Measurements from ENCODE around the gene DLGAP1. TPM values are rescaled to one million over a fixed set of nuclear protein-coding genes. Genes with fewer than 3 reads are reported as not detected.

DLGAP1 gene
- total and polyA plus RNA-seq, 10 of the 15 experiments (the other 5 are each of a cell fraction or from before 2014, with no cell fraction given): 0.23 to 27.6 (median 1.9) TPM

- intact Hi-C loops (cut with micrococcal nuclease; ENCODE audit: unreplicated experiment): no loop called here
- H3K4me1 ChIP-seq (ENCODE audit: control insufficient read depth, insufficient read depth, low read length): no peaks in the 10 kb centered on the region
- ChIA-PET RAD21 (ENCODE audit: unreplicated experiment) (no interaction called here), POLR2A (interaction anchor here (1.3 kb wide), 1 partner anchor 21 kb away, joined by 4 read pairs; no protein-coding TSS in a partner anchor), CTCF (no interaction called here), SMC1A (ENCODE audit: uncharacterized antibody, unreplicated experiment) (interaction anchor here (0.6 to 2.4 kb wide), 5 partner anchors 11 to 39 kb away, joined by 3 to 16 read pairs (median 4); no protein-coding TSS in a partner anchor)
- H3K4me3 ChIP-seq: no peak overlapping the region
- H3K9ac ChIP-seq (ENCODE audit: control insufficient read depth, insufficient read depth, low read length): no peak overlapping the region
- no peak overlapping the region for H3K27ac ChIP-seq (ENCODE audit: control insufficient read depth, insufficient read depth)
- 37% methylated on average over 5 of the region's 5 CpGs for WGBS (ENCODE audit: insufficient coverage, insufficient replicate concordance, low lambda C conversion rate, missing lambda C conversion rate)
- no peaks in the 10 kb centered on the region for H3K27me3 ChIP-seq (replicated peaks in 1 of 2; ENCODE audit: control insufficient read depth in 2 of 2, insufficient read depth in 2 of 2, low read length in 1 of 2)
- no peak overlapping the region for H2AFZ ChIP-seq (ENCODE audit: control insufficient read depth, low read depth, low read length)
- H3K9me3 ChIP-seq (replicated peaks; ENCODE audit: control insufficient read depth, insufficient read depth, low read length): no peaks in the 10 kb centered on the region; the same call in 1 of the 3 replicates
- DNase-seq (ENCODE audit: low read depth, low spot score) (no peak), FAIRE-seq (no peak), ATAC-seq (peak; percentile 18)
- in situ Hi-C loops (cut with MboI): no loop called here
- no TSS peak for BruUV-seq (replicated peaks)
- H3K4me2 ChIP-seq (ENCODE audit: control insufficient read depth, insufficient read depth): no peak overlapping the region
- H3K79me2 ChIP-seq (ENCODE audit: control insufficient read depth, insufficient read depth, low read length): no peaks in the 10 kb centered on the region
- no peaks in the 10 kb centered on the region for H4K20me1 ChIP-seq (ENCODE audit: control insufficient read depth, insufficient read depth)
- TF ChIP-seq SUZ12 (IDR thresholded peaks at IDR 0.05; ENCODE audit: unreplicated experiment) (no peak), NFYB (IDR thresholded peaks at IDR 0.05; ENCODE audit: insufficient read depth, low read depth, low read length) (peak; percentile 49; the same call in 1 of the 2 replicates), ZNF24 (IDR thresholded peaks at IDR 0.05) (0 out of 2 replicates have a peak, but pooled peaks have one; percentile 22)
- H3K36me3 ChIP-seq (ENCODE audit: control insufficient read depth in 2 of 2, insufficient read depth in 2 of 2, low read length in 1 of 2): no peaks in the 10 kb centered on the region; a peak in 1 of 4 replicates
Observed at GRCh38 chr18:4405965-4406364, 49.1 kb downstream of the DLGAP1 start.

DNA sequence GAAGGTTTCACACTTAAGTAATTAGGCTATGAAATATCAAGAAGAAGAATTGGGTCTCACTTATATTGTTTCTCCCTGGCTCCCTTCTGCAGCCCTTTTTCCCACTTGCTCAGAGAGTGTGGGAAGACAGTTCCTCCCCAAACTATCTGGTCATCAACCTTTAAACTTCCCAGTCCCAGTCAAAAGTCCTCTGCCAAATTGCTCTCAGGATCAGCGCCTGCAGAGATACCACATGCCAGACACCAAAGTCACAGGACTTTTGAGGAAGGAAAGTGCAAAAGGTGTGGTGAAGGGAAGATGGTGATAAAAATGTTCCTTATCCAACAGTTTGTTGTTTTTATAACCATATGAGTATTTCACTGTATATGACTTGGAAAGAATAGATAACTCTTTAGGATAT is 51.3 kb downstream of the DLGAP1 start:
- SMC1A ChIA-PET (ENCODE audit: uncharacterized antibody, unreplicated experiment): interaction anchor here (0.9 to 2.4 kb wide), 10 partner anchors 8 to 86 kb away, joined by 3 to 16 read pairs (median 4); no protein-coding TSS in a partner anchor
- POLR2A ChIA-PET: interaction anchor here (0.7 to 1.1 kb wide), 3 partner anchors 9 to 236 kb away, joined by 3 to 4 read pairs (median 3); no protein-coding TSS in a partner anchor
- Histone ChIP-seq H3K4me2 (ENCODE audit: control insufficient read depth, insufficient read depth) (no peak overlapping the region), H3K9me3 (replicated peaks; ENCODE audit: control insufficient read depth, insufficient read depth, low read length) (no peaks in the 10 kb centered on the region; the same call in 1 of the 3 replicates), H3K36me3 (ENCODE audit: control insufficient read depth in 2 of 2, insufficient read depth in 2 of 2, low read length in 1 of 2) (no peaks in the 10 kb centered on the region), H3K4me1 (ENCODE audit: control insufficient read depth, insufficient read depth, low read length) (no peaks in the 10 kb centered on the region), H4K20me1 (ENCODE audit: control insufficient read depth, insufficient read depth) (no peaks in the 10 kb centered on the region), H3K27me3 (replicated peaks in 1 of 2; ENCODE audit: control insufficient read depth in 2 of 2, insufficient read depth in 2 of 2, low read length in 1 of 2) (no peaks in the 10 kb centered on the region), H3K9ac (ENCODE audit: control insufficient read depth, insufficient read depth, low read length) (no peak overlapping the region), H3K27ac (ENCODE audit: control insufficient read depth, insufficient read depth) (no peak overlapping the region), H3K4me3 (no peak overlapping the region), H3K79me2 (ENCODE audit: control insufficient read depth, insufficient read depth, low read length) (no peaks in the 10 kb centered on the region), H2AFZ (ENCODE audit: control insufficient read depth, low read depth, low read length) (no peak overlapping the region)
- FAIRE-seq (no peak), ATAC-seq (no peak), DNase-seq (ENCODE audit: low read depth, low spot score) (no peak)
- intact Hi-C loops (cut with micrococcal nuclease; ENCODE audit: unreplicated experiment) (loop anchor here (5.0 kb wide), 1 partner anchor 43 kb away; no protein-coding TSS in a partner anchor), in situ Hi-C loops (cut with MboI) (no loop called here)
- CTCF ChIA-PET: interaction anchor here (0.7 to 1.3 kb wide), 3 partner anchors 9 to 619 kb away, joined by 3 read pairs; no protein-coding TSS in a partner anchor
- RAD21 ChIA-PET (ENCODE audit: unreplicated experiment): interaction anchor here (1.0 to 1.8 kb wide), 4 partner anchors 12 to 84 kb away, joined by 4 to 9 read pairs (median 7); no protein-coding TSS in a partner anchor
- WGBS (ENCODE audit: insufficient coverage, insufficient replicate concordance, low lambda C conversion rate, missing lambda C conversion rate): 0% methylated on average over 1 of the region's 1 CpG
- no TSS peak for BruUV-seq (replicated peaks)
- no peak for TF ChIP-seq PAX8 (IDR thresholded peaks at IDR 0.05)
- no peak for TF ChIP-seq PBX3 (IDR thresholded peaks at IDR 0.05; ENCODE audit: insufficient replicate concordance, low read depth, low read length)
- no peak for TF ChIP-seq MAX (IDR thresholded peaks at IDR 0.05; ENCODE audit: low read depth, low read length)
- TF ChIP-seq RCOR1 (conservative IDR thresholded peaks at IDR 0.05; ENCODE audit: low read depth, low read length): no peak
- no peak for TF ChIP-seq ZNF592 (IDR thresholded peaks at IDR 0.05)
- TF ChIP-seq ZNF24 (IDR thresholded peaks at IDR 0.05): no peak
